Activated CD8-positive, alpha-beta memory T cell treated with anti-CD3 and anti-CD28 coated beads, Interleukin-2, amount 50 U/mL, for 24 hours (primary cell): Measurements from ENCODE around the gene KSR2.
"Not testable (repeated sequence)": the region's sequence is repeated elsewhere in the genome, so short reads cannot be mapped to it uniquely, and the experiment has no call there.

Experiments used
- DNase-seq: peaks from one replicate; pipeline ENCODE4 v3.0.0-alpha.2; 2020; ENCODE audit errors: extremely low read depth

Gene KSR2

GRCh38 chr12:117968826-117969659 is at the start of gene KSR2:
Gene KSR2 (minus strand): TSS chr12:117968990. CDS start chr12:117968255, 735 bp downstream.
- DNase-seq, result no peak

- DNase-seq, result no peak
These were observed 49.1 kb upstream of the KSR2 start for GRCh38 chr12:118017926-118018325.

- DNase-seq, result peak; percentile 95
These were observed 47.9 kb upstream of the KSR2 start, which contains the start of gene RFC5 for GRCh38 chr12:118016424-118017264. Gene RFC5 (plus strand): TSS chr12:118016703. CDS start chr12:118016828, 125 bp downstream.

- DNase-seq, result no peak
These were observed 47.2 kb upstream of the KSR2 start for GRCh38 chr12:118015944-118016343.

GRCh38 chr12:118015306-118015705 is 46.5 kb upstream of the KSR2 start:
- DNase-seq, result no peak

- DNase-seq, result no peak
These were observed 44.5 kb upstream of the KSR2 start for GRCh38 chr12:118013283-118013682.

- DNase-seq, result no peak
These were observed 43.2 kb upstream of the KSR2 start for GRCh38 chr12:118011961-118012360.

GRCh38 chr12:118011377-118011776 is 42.6 kb upstream of the KSR2 start:
- DNase-seq, result no peak

- DNase-seq, result no peak
These were observed 42.1 kb upstream of the KSR2 start for GRCh38 chr12:118010903-118011302.

- DNase-seq, result not testable (repeated sequence)
These were observed 31.0 kb upstream of the KSR2 start for GRCh38 chr12:117999806-118000205.

GRCh38 chr12:117998719-117999118 is 29.9 kb upstream of the KSR2 start:
- DNase-seq, result no peak

- DNase-seq, result no peak
These were observed 26.0 kb upstream of the KSR2 start for GRCh38 chr12:117994551-117995438.

- no peak for DNase-seq
These were observed 18.1 kb upstream of the KSR2 start for GRCh38 chr12:117986705-117987469.

- DNase-seq, result no peak
These were observed 16.4 kb upstream of the KSR2 start for GRCh38 chr12:117985182-117985581.

- DNase-seq, result no peak
These were observed 12.5 kb upstream of the KSR2 start for GRCh38 chr12:117981267-117981666.

- no peak for DNase-seq
These were observed 11.8 kb upstream of the KSR2 start for GRCh38 chr12:117980616-117981015.

- DNase-seq, result no peak
These were observed 8.6 kb upstream of the KSR2 start for GRCh38 chr12:117977373-117977772.

GRCh38 chr12:117975006-117975405 is 6.2 kb upstream of the KSR2 start:
- no peak for DNase-seq

- no peak for DNase-seq
These were observed 3.5 kb upstream of the KSR2 start for GRCh38 chr12:117972301-117972700.

- no peak for DNase-seq
These were observed 1.5 kb upstream of the KSR2 start for GRCh38 chr12:117970334-117970733.
